GM19397 (cell line): ENCODE results near the gene PYGB.

ENCODE experiments used
- ATAC-seq: cut with Tn5 transposase; IDR thresholded peaks from one replicate; pipeline ENCODE4 v1.9.1; 2021; ENCODE audit warnings: mild to moderate bottlenecking, moderate library complexity; ENCODE audit not compliant: unreplicated experiment

The PYGB gene

GRCh38 chr20:25269057-25269832 lies 21.4 kb downstream of the PYGB start:
- ATAC-seq: no peak

GRCh38 chr20:25269833-25270170 lies 21.9 kb downstream of the PYGB start:
- ATAC-seq: no peak

- ATAC-seq: no peak
Observed at GRCh38 chr20:25270829-25271251, 23.0 kb downstream of the PYGB start.

GRCh38 chr20:25271486-25272222 lies 23.8 kb downstream of the PYGB start:
- ATAC-seq: no peak

- no peak for ATAC-seq
Observed at GRCh38 chr20:25272223-25273000, 24.5 kb downstream of the PYGB start.

GRCh38 chr20:25273046-25273445 lies 25.2 kb downstream of the PYGB start:
- no peak for ATAC-seq

GRCh38 chr20:25273541-25274358 lies 25.9 kb downstream of the PYGB start:
- ATAC-seq: no peak

GRCh38 chr20:25274481-25274880 lies 26.6 kb downstream of the PYGB start:
- ATAC-seq: no peak

GRCh38 chr20:25274891-25275812 lies 27.3 kb downstream of the PYGB start:
- no peak for ATAC-seq

GRCh38 chr20:25275813-25276532 lies 28.1 kb downstream of the PYGB start:
- ATAC-seq: no peak

- no peak for ATAC-seq
Observed at GRCh38 chr20:25276533-25277050, 28.7 kb downstream of the PYGB start.

- no peak for ATAC-seq
Observed at GRCh38 chr20:25277051-25277801, 29.3 kb downstream of the PYGB start.

- ATAC-seq: no peak
Observed at GRCh38 chr20:25277941-25278521, 30.1 kb downstream of the PYGB start.

GRCh38 chr20:25278636-25279361 lies 30.9 kb downstream of the PYGB start:
- no peak for ATAC-seq

GRCh38 chr20:25279403-25279802 lies 31.5 kb downstream of the PYGB start:
- no peak for ATAC-seq

- ATAC-seq: no peak
Observed at GRCh38 chr20:25280051-25280573, 32.2 kb downstream of the PYGB start.
